Mucosa of descending colon (tissue), 3 donors: ENCODE measurements around the gene KIF26A. TPM values are rescaled to one million over a fixed set of nuclear protein-coding genes. Genes with fewer than 3 reads are reported as not detected.

Experiments used
- ATAC-seq: fragments of 200-7000 bp; cut with Tn5 transposase; one replicate; pipeline ENCODE4 v1.9.1; 2020; ENCODE audit warnings: mild to moderate bottlenecking, moderate library complexity
- DNase-seq, 3 donors: peaks; one replicate each; pipeline ENCODE4 v3.0.0-alpha.2; 2020
- H3K36me3 ChIP-seq: fragments of 200-600 bp; one replicate; pipeline ENCODE4 v1.8.0; 2021; ENCODE audit warnings: low read depth, mild to moderate bottlenecking
- H3K4me1 ChIP-seq: fragments of 200-600 bp; one replicate; pipeline ENCODE4 v1.8.0; 2021; ENCODE audit warnings: low read depth, mild to moderate bottlenecking
- H3K4me3 ChIP-seq: fragments of 200-600 bp; one replicate; pipeline ENCODE4 v1.8.0; 2021; ENCODE audit warnings: mild to moderate bottlenecking
- H3K9me3 ChIP-seq: fragments of 200-600 bp; one replicate; pipeline ENCODE4 v1.8.0; 2021; ENCODE audit warnings: mild to moderate bottlenecking
- CTCF ChIP-seq: fragments of 200-600 bp; IDR thresholded peaks from one replicate; pipeline ENCODE4 v1.8.0; 2022; ENCODE audit warnings: antibody characterized with exemption, mild to moderate bottlenecking
- intact Hi-C, 2 donors: fragments of 100-400 bp; cut with DNase I in 1 of 2; cut with micrococcal nuclease in 1 of 2; formaldehyde crosslinking; loops; one replicate each; pipeline versions ENCODE4 v1.11.0 to v1.11.1; 2022; cut with DNase I, micrococcal nuclease
- long read RNA-seq, 2 donors: library from polyadenylated mRNA; unstranded; transcript quantifications; one replicate each; pipeline ENCODE4 v2.0.0, GENCODE V29; 2019 to 2021
- total RNA-seq, 3 donors: library from RNA; stranded (reverse); fragmentation: NEBNext Ultra II Directional in 2 of 3; extraction: Animal tissue kit (Norgen Biotek cat#: 25700) in 2 of 3; gene quantifications; one replicate each; pipeline versions ENCODE4 v1.2.1 to v1.2.4, GENCODE V29; 2021 to 2023
- donor health status: DM: no; HTN: no; CAD: no; lungs with moderate emphysema.
- donor health status: DM: no; HTN: no; CAD: no.
- donor health status: DM: no; HTN: yes; CAD: no.

The KIF26A gene
- total RNA-seq, result 1 to 10 TPM; 3.8 to 7.7 (median 6.5) TPM
- long read RNA-seq, donor 1, partial matches to known transcripts, result 15 of 15 reads
- long read RNA-seq, donor 1, other reads (novel, unspliced or antisense), result 0 of 15 reads
- long read RNA-seq, donor 2, result 0 reads

DNA sequence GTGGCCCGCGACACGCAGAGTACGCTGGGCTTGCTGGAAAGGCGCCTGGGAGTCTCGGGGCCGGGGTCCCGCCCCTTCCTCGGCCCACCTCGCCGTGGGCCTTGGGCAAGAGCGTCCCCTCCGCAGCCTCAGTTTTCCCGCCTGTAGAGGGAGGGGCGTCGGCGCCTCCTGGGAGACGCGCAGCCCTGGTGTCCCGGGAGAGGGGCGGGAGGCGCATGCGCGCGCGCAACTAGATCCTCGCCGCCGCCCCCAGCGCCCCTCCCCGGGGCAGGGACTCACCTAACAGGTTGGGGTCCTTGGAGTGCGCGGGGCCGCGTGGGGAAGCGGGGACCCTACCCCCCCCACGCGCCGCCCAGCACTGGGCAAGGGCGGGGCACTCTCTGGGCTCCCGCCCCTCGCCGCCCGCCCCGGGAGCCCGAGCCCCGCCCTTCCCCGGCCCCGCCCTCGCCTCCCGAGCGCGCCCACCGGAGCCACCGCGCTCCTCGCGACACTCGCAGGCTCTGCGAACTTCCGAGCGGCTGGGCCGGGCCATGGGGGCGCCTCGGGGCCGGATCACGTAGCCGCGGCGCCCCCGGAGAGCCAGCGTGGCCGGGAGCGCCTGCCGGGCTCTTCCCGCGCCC is at the start of gene KIF26A:
Gene KIF26A, plus strand, starts transcription at position 490 of the 620 bp plus-strand sequence. CDS start 136 bp downstream, outside the sequence.
- peaks cover 47% of the 10 kb centered on the region for H3K4me1 ChIP-seq
- intact Hi-C loops, result loop anchor here (5.0 to 10.0 kb wide), 3 partner anchors 424 to 507 kb away; no protein-coding TSS in a partner anchor
- no peaks in the 10 kb centered on the region for H3K36me3 ChIP-seq
- DNase-seq (peak; percentile 51 to 67 (median 57)), ATAC-seq (peak; percentile 63)
- no peak within 1 kb of the TSS for H3K4me3 ChIP-seq
- TF ChIP-seq CTCF, result no peak
- no peaks in the 10 kb centered on the region for H3K9me3 ChIP-seq

DNA sequence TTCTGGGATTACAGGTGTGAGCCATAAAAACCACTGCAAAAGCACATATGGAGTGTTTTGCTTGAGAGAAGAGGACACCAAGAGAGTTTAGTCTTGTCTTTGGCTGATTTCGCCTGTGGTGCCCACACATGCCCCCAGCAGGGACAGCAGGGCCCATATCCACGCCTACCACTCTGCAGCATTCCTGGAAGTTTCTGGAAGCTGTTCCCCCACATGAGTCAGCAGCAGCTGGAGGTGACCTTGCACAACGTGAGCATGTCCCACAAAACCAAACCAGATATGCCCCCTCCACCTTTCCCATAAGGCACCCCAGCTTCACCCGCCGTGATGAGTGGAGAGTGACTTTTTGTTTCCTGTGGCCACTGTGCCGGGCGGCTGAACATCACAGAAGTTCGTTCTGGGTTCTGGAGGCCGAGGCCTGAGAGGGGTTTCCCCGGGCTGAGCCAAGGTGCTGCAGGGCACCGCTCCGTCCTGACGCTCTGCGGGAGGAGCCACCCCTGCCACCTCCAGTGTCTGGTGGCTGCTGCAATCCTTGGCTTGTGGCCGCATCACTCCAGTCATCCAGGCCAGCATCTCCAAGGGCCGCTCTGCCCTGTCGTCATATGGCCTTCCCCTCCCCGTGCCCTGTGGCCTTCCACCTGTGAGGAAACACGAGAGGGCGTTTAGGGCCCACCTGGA is 48.2 kb upstream of the KIF26A start:
- no peaks in the 10 kb centered on the region for H3K9me3 ChIP-seq
- peaks cover 42% of the 10 kb centered on the region for H3K4me1 ChIP-seq
- DNase-seq (peak; percentile 2 to 49 (median 24)), ATAC-seq (no peak)
- H3K4me3 ChIP-seq, result no peak overlapping the region
- intact Hi-C loops, result no loop called here
- no peak for TF ChIP-seq CTCF
- no peaks in the 10 kb centered on the region for H3K36me3 ChIP-seq

- ATAC-seq, result no peak
- Histone ChIP-seq H3K4me1 (peaks cover 34% of the 10 kb centered on the region), H3K4me3 (no peak overlapping the region), H3K9me3 (no peaks in the 10 kb centered on the region), H3K36me3 (no peaks in the 10 kb centered on the region)
- no peak for TF ChIP-seq CTCF
- DNase-seq, result peak; percentile 21 to 49 (median 38)
- intact Hi-C loops, result no loop called here
Observed at GRCh38 chr14:104091061-104091926, 47.1 kb upstream of the KIF26A start.

GRCh38 chr14:104091927-104092771 is 46.2 kb upstream of the KIF26A start:
- Histone ChIP-seq H3K9me3 (no peaks in the 10 kb centered on the region), H3K36me3 (no peaks in the 10 kb centered on the region), H3K4me3 (no peak overlapping the region), H3K4me1 (peaks cover 26% of the 10 kb centered on the region)
- ATAC-seq (no peak), DNase-seq (peak; percentile 2 to 50 (median 34))
- intact Hi-C loops, result no loop called here
- no peak for TF ChIP-seq CTCF

- no peaks in the 10 kb centered on the region for H3K36me3 ChIP-seq
- H3K4me3 ChIP-seq, result no peak overlapping the region
- ATAC-seq (no peak), DNase-seq (peak in 1 of 3 donors; percentile 35)
- intact Hi-C loops, result no loop called here
- H3K4me1 ChIP-seq, result peaks cover 18% of the 10 kb centered on the region
- H3K9me3 ChIP-seq, result no peaks in the 10 kb centered on the region
- no peak for TF ChIP-seq CTCF
Observed at GRCh38 chr14:104092931-104093365, 45.4 kb upstream of the KIF26A start.
